GM19452 (cell line): ENCODE data around the gene PMIS2.

Experiments used
- ATAC-seq: cut with Tn5 transposase; IDR thresholded peaks from one replicate; pipeline ENCODE4 v1.9.1; 2021; ENCODE audit not compliant: unreplicated experiment

PMIS2 gene

DNA sequence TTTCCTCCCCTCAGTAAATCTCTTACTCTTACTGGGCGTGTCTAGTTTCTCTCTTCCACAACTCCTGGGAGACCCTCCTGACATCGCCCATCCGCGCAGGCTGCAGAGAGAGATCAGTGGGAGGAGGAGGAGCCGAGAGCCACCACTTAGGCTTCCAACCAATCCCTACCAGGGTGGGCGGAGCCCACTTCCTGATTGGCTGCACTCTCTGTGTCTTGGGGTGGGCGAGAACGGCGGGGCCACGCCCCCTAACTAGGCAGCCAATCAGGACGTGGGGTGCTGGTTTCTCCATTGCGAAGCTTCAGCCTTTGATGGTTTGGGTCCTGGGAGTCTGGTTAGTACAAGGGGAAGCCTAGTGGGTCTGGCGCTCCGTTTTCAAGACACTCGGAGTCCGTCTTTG lies at the start of gene PMIS2:
Gene PMIS2, plus strand, starts transcription at position 326 of the 400 bp plus-strand sequence. CDS start 87 bp downstream, outside the sequence.
- ATAC-seq = no peak

- no peak for ATAC-seq
These were observed 46.7 kb upstream of the PMIS2 start for GRCh38 chr19:35539314-35539713.

GRCh38 chr19:35539850-35540249 lies 46.1 kb upstream of the PMIS2 start:
- no peak for ATAC-seq

DNA sequence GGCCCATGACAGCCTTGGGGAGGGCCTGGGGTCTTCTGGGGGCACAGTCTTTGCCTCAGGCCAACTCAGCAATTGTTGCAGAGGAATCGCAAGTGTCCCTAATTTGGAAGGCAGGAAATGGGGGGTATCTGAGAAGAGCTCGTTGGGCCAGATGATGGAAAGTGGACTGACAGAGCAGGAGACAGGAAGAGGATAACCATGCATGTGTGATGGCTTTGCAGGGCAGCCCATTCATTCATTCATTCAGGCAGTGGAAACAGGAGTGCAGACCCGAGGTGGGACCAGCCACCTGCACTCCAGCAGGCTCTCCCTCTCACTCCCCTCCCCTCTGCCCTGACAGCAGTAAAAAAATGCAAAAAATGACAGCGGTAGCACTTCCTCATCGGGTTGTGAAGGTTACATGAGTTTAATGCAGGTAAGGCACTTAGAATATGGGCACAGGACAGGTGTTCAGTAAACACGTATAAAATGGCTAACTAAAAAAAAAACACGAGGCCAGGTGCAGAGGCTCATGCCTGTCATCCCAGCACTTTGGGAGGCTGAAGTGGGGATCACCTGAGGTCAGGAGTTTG lies 45.5 kb upstream of the PMIS2 start:
- no peak for ATAC-seq

- ATAC-seq = no peak
These were observed 43.8 kb upstream of the PMIS2 start for GRCh38 chr19:35542209-35542608.

GRCh38 chr19:35543280-35544109 lies 42.5 kb upstream of the PMIS2 start:
- ATAC-seq = no peak

DNA sequence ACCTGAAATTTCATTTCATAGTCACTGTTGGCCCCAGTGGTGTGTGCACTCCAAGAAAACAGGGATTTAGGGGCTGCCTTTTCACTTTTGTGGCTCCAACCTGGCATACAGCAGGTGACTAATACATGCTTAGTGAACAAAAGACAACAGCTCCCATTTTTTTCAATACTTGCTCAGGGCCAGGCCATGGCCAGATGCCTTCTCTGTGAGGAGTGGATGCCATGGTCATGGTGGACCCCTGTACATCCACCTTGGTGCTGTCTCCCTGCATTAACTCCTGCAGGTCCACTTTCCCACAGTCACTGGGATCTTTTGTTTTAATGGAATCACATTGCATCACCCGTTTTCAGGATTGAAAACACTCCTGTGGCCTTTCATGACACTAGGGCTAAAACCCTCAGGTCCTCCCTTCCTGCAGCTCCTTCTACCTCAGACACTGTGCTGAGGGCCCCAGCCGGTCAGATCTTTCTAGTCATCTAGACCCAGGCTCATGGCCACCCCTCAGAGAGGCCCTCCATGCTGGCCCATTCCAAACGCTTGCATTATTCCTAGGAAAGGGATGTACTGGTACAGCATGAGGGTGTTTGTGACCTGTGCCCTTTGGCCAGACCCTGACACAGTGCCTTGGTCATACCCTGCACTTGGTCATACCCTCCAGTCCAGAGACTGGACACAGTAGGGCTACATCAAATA lies 41.7 kb upstream of the PMIS2 start:
- no peak for ATAC-seq

- ATAC-seq = peak; percentile 85
These were observed 40.7 kb upstream of the PMIS2 start, which contains the start of gene TMEM147 for GRCh38 chr19:35545001-35545854. Gene TMEM147, plus strand, starts transcription at chr19:35545626. Its CDS starts 114 bp downstream, at chr19:35545740.

DNA sequence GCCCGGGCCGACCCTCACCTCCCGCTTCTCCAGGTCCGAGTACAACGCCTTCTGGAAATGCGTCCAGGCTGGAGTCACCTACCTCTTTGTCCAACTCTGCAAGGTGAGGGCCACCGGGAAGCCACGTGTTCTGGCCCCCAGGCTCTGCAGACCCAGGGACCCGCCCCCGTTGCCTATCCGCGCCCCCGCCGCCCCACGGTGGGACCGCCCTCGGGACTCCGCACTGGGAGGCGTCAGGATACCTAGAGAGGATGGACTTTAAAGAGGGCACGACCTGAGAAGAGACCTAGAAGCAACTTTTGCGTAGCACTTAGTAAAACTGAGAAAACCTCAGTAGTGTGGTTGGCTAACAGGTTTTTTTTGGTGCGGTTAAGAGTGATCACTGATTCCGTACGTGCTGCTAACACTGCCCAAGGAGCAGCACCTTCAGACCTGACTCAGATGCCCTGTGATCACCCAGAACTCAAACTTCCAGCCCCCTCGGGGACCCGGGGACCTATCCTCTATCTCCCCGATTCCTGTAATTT lies 40.1 kb upstream of the PMIS2 start:
- ATAC-seq = peak; percentile 42

DNA sequence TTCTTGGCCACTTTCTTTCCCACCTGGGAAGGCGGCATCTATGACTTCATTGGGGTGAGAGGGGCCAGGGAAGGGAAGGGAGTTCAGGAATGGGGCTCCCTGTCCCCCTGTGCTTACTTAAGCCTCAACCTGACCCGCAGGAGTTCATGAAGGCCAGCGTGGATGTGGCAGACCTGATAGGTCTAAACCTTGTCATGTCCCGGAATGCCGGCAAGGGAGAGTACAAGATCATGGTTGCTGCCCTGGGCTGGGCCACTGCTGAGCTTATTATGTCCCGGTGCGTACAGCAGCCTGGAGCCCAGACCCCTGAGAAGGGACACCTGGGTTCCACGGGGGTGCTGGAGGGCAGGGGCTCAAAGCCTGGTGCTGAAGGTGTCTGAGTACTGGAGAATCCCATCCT lies 39.4 kb upstream of the PMIS2 start:
- ATAC-seq = no peak

- ATAC-seq = no peak
These were observed 36.7 kb upstream of the PMIS2 start for GRCh38 chr19:35549174-35549788.

GRCh38 chr19:35549879-35550523 lies 36.0 kb upstream of the PMIS2 start:
- ATAC-seq = no peak

GRCh38 chr19:35551091-35551810 lies 34.7 kb upstream of the PMIS2 start:
- ATAC-seq = no peak

DNA sequence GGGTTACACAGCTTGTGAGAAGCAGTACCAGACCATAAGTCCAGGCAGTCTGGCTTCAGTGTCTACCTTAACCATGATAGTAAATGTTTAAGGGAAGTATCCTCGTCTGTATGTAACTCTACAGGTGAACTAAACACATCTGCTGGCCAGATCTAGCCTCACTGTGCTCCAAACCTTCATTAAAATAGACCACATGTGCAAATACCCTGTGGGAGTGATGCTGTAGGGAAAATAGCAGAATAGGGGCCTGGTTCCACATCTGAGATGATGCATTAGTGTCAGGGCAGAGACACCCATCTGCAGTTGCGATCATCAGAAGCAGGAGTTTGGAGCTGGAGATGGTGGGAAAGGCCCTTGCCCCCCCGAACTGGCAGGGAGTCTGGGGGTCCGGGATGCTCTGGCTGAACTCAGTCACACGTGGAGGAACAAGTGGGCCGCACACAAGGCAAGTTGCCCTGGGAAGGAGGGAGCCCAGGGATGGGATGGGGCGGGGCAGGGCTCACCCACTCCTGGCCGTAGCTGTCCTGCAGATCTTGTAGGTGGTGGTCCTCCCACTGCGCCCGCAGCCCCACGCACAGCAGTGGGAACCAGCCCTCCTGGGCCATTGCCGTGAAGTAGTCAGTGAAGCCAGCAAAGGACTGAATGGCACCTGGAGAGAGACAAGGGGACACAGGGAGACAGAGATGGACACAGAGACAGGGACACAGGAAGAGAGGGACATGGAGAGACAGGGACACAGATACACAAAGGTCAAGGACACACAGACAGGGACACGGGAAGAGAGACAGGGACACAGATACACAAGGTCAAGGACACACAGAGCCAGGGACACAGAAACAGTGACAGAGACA lies 33.2 kb upstream of the PMIS2 start:
- no peak for ATAC-seq

- no peak for ATAC-seq
These were observed 32.5 kb upstream of the PMIS2 start for GRCh38 chr19:35553385-35554000.

DNA sequence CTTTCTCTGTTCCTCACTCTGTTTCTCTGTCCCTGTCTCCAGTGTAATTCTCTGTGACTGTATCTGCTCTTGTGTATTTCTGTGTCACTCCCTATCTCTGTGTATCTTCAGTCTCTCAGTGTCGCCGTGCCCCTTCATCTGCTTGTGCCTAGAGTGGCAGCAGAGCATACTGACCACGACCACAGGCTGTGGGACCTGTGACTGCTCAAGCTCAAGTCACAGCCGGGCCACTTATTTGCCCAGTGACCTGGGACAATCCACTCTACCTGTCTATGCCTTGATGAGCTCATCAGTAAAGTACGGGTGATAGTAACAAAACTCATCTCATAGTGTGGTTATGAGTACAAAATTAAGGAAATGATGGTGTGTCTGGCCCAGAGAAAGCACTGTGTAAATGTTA lies 31.9 kb upstream of the PMIS2 start:
- no peak for ATAC-seq

- ATAC-seq = no peak
These were observed 30.5 kb upstream of the PMIS2 start for GRCh38 chr19:35555301-35556005.
